IMR-90 (cell line): Measurements from ENCODE around the gene TCOF1. TPM values are rescaled to one million over a fixed set of nuclear protein-coding genes. Genes with fewer than 3 reads are reported as not detected.

Source experiments
- ATAC-seq: fragments of 200-7000 bp; cut with Tn5 transposase; 2 replicates; pipeline ENCODE4 v1.9.1; 2020; ENCODE audit warnings: low read depth, mild to moderate bottlenecking, moderate library complexity
- BruUV-seq: library from RNA; stranded (reverse); fragments of 400-500 nt; replicated peaks from 2 replicates; lab custom pipeline; 2021; lab: Mats Ljungman, UMichigan
- CTCF ChIA-PET: fragments of 300-600 bp; formaldehyde crosslinking; extraction: SDS; loops from one replicate; lab custom pipeline; 2021; ENCODE audit warnings: antibody characterized with exemption; lab: Yijun Ruan, JAX
- POLR2A ChIA-PET: fragments of 300-600 bp; sonication (Branson Sonifier 250); formaldehyde crosslinking; loops from one replicate; lab custom pipeline; 2022; ENCODE audit warnings: antibody characterized with exemption; ENCODE audit not compliant: unreplicated experiment; lab: Charles Lee
- DNase-seq: peaks from one replicate; pipeline ENCODE4 v3.0.0; 2013
- H2AFZ ChIP-seq: replicated peaks from 2 replicates; pipeline ENCODE3; 2013; ENCODE audit warnings: low read length, mild to moderate bottlenecking; ENCODE audit not compliant: poor library complexity
- H2AK5ac ChIP-seq: 2 replicates; pipeline ENCODE4 v1.6.1; 2013; ENCODE audit warnings: low read depth, low read length, inconsistent platforms
- H2AK9ac ChIP-seq: replicated peaks from 2 replicates; pipeline ENCODE3; 2013; ENCODE audit warnings: mild to moderate bottlenecking, low read depth, low read length, moderate library complexity; ENCODE audit not compliant: poor library complexity
- H2BK120ac ChIP-seq: 2 replicates; pipeline ENCODE4 v1.6.1; 2013; ENCODE audit warnings: low read depth, low read length, inconsistent platforms
- H2BK15ac ChIP-seq: 3 replicates; pipeline ENCODE4 v1.6.1; 2013; ENCODE audit warnings: low read depth, low read length, inconsistent platforms
- H2BK20ac ChIP-seq: 2 replicates; pipeline ENCODE4 v1.6.1; 2013; ENCODE audit warnings: low read depth, mild to moderate bottlenecking, inconsistent platforms, low read length, moderate library complexity
- H2BK5ac ChIP-seq: 2 replicates; pipeline ENCODE4 v1.6.1; 2013; ENCODE audit warnings: mild to moderate bottlenecking, low read depth, low read length, inconsistent platforms; ENCODE audit not compliant: poor library complexity, severe bottlenecking
- H3K14ac ChIP-seq: replicated peaks from 2 replicates; pipeline ENCODE4 v1.6.1; 2013; ENCODE audit warnings: low read depth, low read length, inconsistent platforms
- H3K18ac ChIP-seq: 2 replicates; pipeline ENCODE4 v1.6.1; 2013; ENCODE audit warnings: low read depth, low read length, control low read depth
- H3K23ac ChIP-seq: 2 replicates; pipeline ENCODE4 v1.6.1; 2013; ENCODE audit warnings: low read depth, low read length, inconsistent platforms
- H3K27ac ChIP-seq: 2 replicates; pipeline ENCODE4 v1.5.1; 2013; ENCODE audit warnings: mild to moderate bottlenecking, control low read depth, low read length; ENCODE audit not compliant: insufficient read depth
- H3K27me3 ChIP-seq: 2 replicates; pipeline ENCODE4 v1.6.1; 2013; ENCODE audit warnings: low read length; ENCODE audit not compliant: control insufficient read depth, insufficient read depth
- H3K36me3 ChIP-seq: 2 replicates; pipeline ENCODE4 v1.6.1; 2013; ENCODE audit warnings: low read length, mixed read lengths; ENCODE audit not compliant: control insufficient read depth, insufficient read depth
- H3K4ac ChIP-seq: 2 replicates; pipeline ENCODE4 v1.6.1; 2013; ENCODE audit warnings: low read depth, low read length, inconsistent platforms
- H3K4me1 ChIP-seq: 2 replicates; pipeline ENCODE4 v1.6.1; 2013; ENCODE audit warnings: low read length, mixed read lengths; ENCODE audit not compliant: control insufficient read depth, insufficient read depth
- H3K4me2 ChIP-seq: 2 replicates; pipeline ENCODE4 v1.6.1; 2013; ENCODE audit warnings: low read depth, mild to moderate bottlenecking, control low read depth, low read length, moderate library complexity
- H3K4me3 ChIP-seq: 2 replicates; pipeline ENCODE4 v1.5.1; 2013; ENCODE audit warnings: low read depth, mild to moderate bottlenecking, control low read depth, low read length, moderate library complexity; ENCODE audit not compliant: insufficient read depth
- H3K56ac ChIP-seq: 2 replicates; pipeline ENCODE4 v1.6.1; 2013; ENCODE audit warnings: low read length, inconsistent platforms; ENCODE audit not compliant: insufficient read depth; ENCODE audit errors: extremely low read depth
- H3K79me1 ChIP-seq, 2 experiments: 2 replicates each; pipeline ENCODE4 v1.6.1; 2013; ENCODE audit warnings: low read length in 2 of 2, inconsistent platforms in 1 of 2, low read depth in 1 of 2
- H3K9ac ChIP-seq: 2 replicates; pipeline ENCODE4 v1.6.1; 2013; ENCODE audit warnings: low read depth, low read length, control low read depth
- H3K9me1 ChIP-seq: 2 replicates; pipeline ENCODE4 v1.6.1; 2013; ENCODE audit warnings: low read length, inconsistent platforms; ENCODE audit not compliant: insufficient read depth
- H3K9me3 ChIP-seq: 2 replicates; pipeline ENCODE4 v1.6.1; 2013; ENCODE audit warnings: low read length; ENCODE audit not compliant: control insufficient read depth, insufficient read depth
- H4K20me1 ChIP-seq: 2 replicates; pipeline ENCODE4 v1.6.1; 2013; ENCODE audit warnings: low read length, inconsistent platforms; ENCODE audit not compliant: insufficient read depth
- H4K5ac ChIP-seq: 2 replicates; pipeline ENCODE4 v1.6.1; 2013; ENCODE audit warnings: mild to moderate bottlenecking, low read depth, low read length, control low read depth
- H4K8ac ChIP-seq, 2 experiments: 2 replicates each; pipeline ENCODE4 v1.6.1; 2013; ENCODE audit warnings: low read depth in 2 of 2, low read length in 2 of 2, control low read depth in 1 of 2, inconsistent platforms in 1 of 2
- H4K91ac ChIP-seq: 2 replicates; pipeline ENCODE4 v1.6.1; 2013; ENCODE audit warnings: low read depth, low read length, inconsistent platforms; ENCODE audit not compliant: insufficient read depth
- NFE2L2 ChIP-seq: fragments of 150-350 bp; IDR thresholded peaks from 2 replicates; pipeline ENCODE4 v1.6.1; 2016; ENCODE audit warnings: low read depth, mild to moderate bottlenecking, low read length
- RAD21 ChIP-seq: IDR thresholded peaks from 2 replicates; pipeline ENCODE4 v1.6.1; 2012; ENCODE audit warnings: low read length, improper control_type of control experiment
- WGBS, 2 experiments: methylation state at CpG; one replicate each; pipeline versions ENCODE4 v1.1.5 to v1.1.7; 2013; ENCODE audit warnings: missing lambda C conversion rate in 2 of 2; ENCODE audit not compliant: insufficient read length in 1 of 2; ENCODE audit errors: extremely low coverage in 2 of 2; 5-methylcytosine and 5-hydroxymethylcytosine counted together
- dilution Hi-C: fragments of 300-500 bp; cut with HindIII; formaldehyde crosslinking; loops from one replicate; pipeline ENCODE4 v1.14.3; 2018; ENCODE audit warnings: low sequenced_read_pairs; ENCODE audit not compliant: unreplicated experiment
- in situ Hi-C: fragments of 300-500 bp; cut with MboI; formaldehyde crosslinking; loops from 3 replicates; pipeline ENCODE4 v1.14.3; 2019; ENCODE audit warnings: low sequenced_read_pairs, inconsistent platforms, mixed read lengths
- intact Hi-C: fragments of 100-400 bp; cut with micrococcal nuclease; formaldehyde crosslinking; loops from 2 replicates; pipeline ENCODE4 v1.10.0; 2022
- polyA plus RNA-seq, 3 experiments: library from polyadenylated mRNA; depleted of rRNA; stranded (reverse); fragments of >200 nt; gene quantifications; 2 replicates each; pipeline ENCODE4 v1.2.3, GENCODE V29; 2012; ENCODE audit warnings: low replicate concordance in 1 of 3
- total RNA-seq: library from RNA; depleted of rRNA; stranded (reverse); fragments of >200 nt; gene quantifications from 2 replicates; pipeline ENCODE4 v1.2.3, GENCODE V29; 2012

Gene TCOF1
- total and polyA plus RNA-seq, 2 of the 4 experiments (the other 2 are of a cell fraction) = 18.2 to 19.7 TPM

GRCh38 chr5:150318613-150319483 lies 38.6 kb upstream of the TCOF1 start:
- peak overlapping the region; percentile 88 for H2BK20ac ChIP-seq
- H2BK120ac ChIP-seq = peak overlapping the region; percentile 97
- peaks cover 5% of the 10 kb centered on the region; the same call in 1 of the 2 replicates for H4K20me1 ChIP-seq
- H2AK5ac ChIP-seq = peak overlapping the region; percentile 99
- no TSS peak for BruUV-seq
- no peaks in the 10 kb centered on the region for H3K27me3 ChIP-seq
- H3K23ac ChIP-seq = peak overlapping the region; percentile 83
- no peaks in the 10 kb centered on the region for H3K36me3 ChIP-seq
- DNase-seq (no peak), ATAC-seq (no peak)
- peak overlapping the region; percentile 77 for H2AK9ac ChIP-seq
- H3K4me1 ChIP-seq = peaks cover 36% of the 10 kb centered on the region
- TF ChIP-seq NFE2L2 (0 out of 2 replicates have a peak, but pooled peaks have one; percentile 5), RAD21 (no peak)
- H3K4me2 ChIP-seq = no peak overlapping the region
- H2BK5ac ChIP-seq = peak overlapping the region; percentile 97
- peaks cover 0 to 8% of the 10 kb centered on the region in 2 experiments; a peak in 2 of 4 replicates for H3K79me1 ChIP-seq
- in situ Hi-C loops = no loop called here
- dilution Hi-C loops = no loop called here
- WGBS, 2 experiments = 76% methylated on average over 5 of the region's 9 CpGs; no CpG with 5 or more reads in 1 of the 2 experiments
- H3K4ac ChIP-seq = peak overlapping the region; percentile 99
- POLR2A ChIA-PET = no interaction called here
- CTCF ChIA-PET = interaction anchor here (1.0 to 1.1 kb wide), 3 partner anchors 9 to 101 kb away, joined by 3 to 6 read pairs (median 3); no protein-coding TSS in a partner anchor
- intact Hi-C loops = no loop called here
- no peak overlapping the region for H3K56ac ChIP-seq
- peak overlapping the region; percentile 78 to 94 for H4K8ac ChIP-seq
- H3K9me1 ChIP-seq = peaks cover 42% of the 10 kb centered on the region
- no peak overlapping the region for H3K4me3 ChIP-seq
- H2BK15ac ChIP-seq = peak overlapping the region; percentile 97
- H3K9me3 ChIP-seq = no peaks in the 10 kb centered on the region
- peak overlapping the region; percentile 91 for H4K91ac ChIP-seq
- H4K5ac ChIP-seq = peak overlapping the region; percentile 97
- H3K18ac ChIP-seq = peak overlapping the region; percentile 81
- peak overlapping the region; percentile 84 for H3K27ac ChIP-seq
- H3K14ac ChIP-seq = peak overlapping the region; percentile 95
- H2AFZ ChIP-seq = peak overlapping the region; percentile 85
- 0 out of 2 replicates have a peak overlapping the region, but pooled peaks have one; percentile 23 for H3K9ac ChIP-seq
